Brain microvascular endothelial cell (primary cell): ENCODE results near the gene GID8.

Experiments used
- DNase-seq: peaks from one replicate; pipeline ENCODE4 v3.0.0-alpha.2; 2020
- H3K27ac ChIP-seq: fragments of 250-450 bp; sonication (Bioruptor Pico); 2 replicates; pipeline ENCODE4 v1.5.1; 2020; ENCODE audit warnings: mild to moderate bottlenecking, moderate library complexity
- H3K27me3 ChIP-seq: fragments of 250-450 bp; sonication (Bioruptor Pico); replicated peaks from 2 replicates; pipeline ENCODE4 v1.5.1; 2020; ENCODE audit warnings: mild to moderate bottlenecking
- H3K36me3 ChIP-seq: fragments of 250-450 bp; sonication (Bioruptor Pico); replicated peaks from 2 replicates; pipeline ENCODE4 v1.5.1; 2020; ENCODE audit warnings: mild to moderate bottlenecking
- H3K4me3 ChIP-seq: 2 replicates; pipeline ENCODE4 v1.5.1; 2011; ENCODE audit warnings: low read depth, mild to moderate bottlenecking, control low read depth, low read length, moderate library complexity
- CTCF ChIP-seq: IDR thresholded peaks from 2 replicates; pipeline ENCODE4 v1.5.1; 2011; ENCODE audit warnings: low read depth, mild to moderate bottlenecking, moderate library complexity, low read length, control low read depth, inconsistent platforms; ENCODE audit errors: missing control alignments
- in situ Hi-C: cut with HindIII; loops from 2 replicates; pipeline ENCODE4 v1.10.0; 2017; ENCODE audit warnings: low sequenced_read_pairs, low pct_ligation_motif_present

Gene GID8

GRCh38 chr20:62896526-62896925 is 41.4 kb upstream of the GID8 start:
- Histone ChIP-seq H3K27me3 (no peaks in the 10 kb centered on the region), H3K36me3 (peaks cover 54% of the 10 kb centered on the region), H3K4me3 (no peak overlapping the region), H3K27ac (no peak overlapping the region)
- TF ChIP-seq CTCF = no peak
- no peak for DNase-seq
- in situ Hi-C loops = no loop called here

- DNase-seq = no peak
- H3K27me3 ChIP-seq = no peaks in the 10 kb centered on the region
- TF ChIP-seq CTCF = no peak
- in situ Hi-C loops = no loop called here
- peaks cover 56% of the 10 kb centered on the region for H3K36me3 ChIP-seq
- H3K27ac ChIP-seq = no peak overlapping the region
- no peak overlapping the region for H3K4me3 ChIP-seq
Measured at GRCh38 chr20:62897666-62898065, 40.3 kb upstream of the GID8 start.

- no peak for DNase-seq
- no peak overlapping the region for H3K27ac ChIP-seq
Measured at GRCh38 chr20:62898093-62898964, 39.6 kb upstream of the GID8 start.

GRCh38 chr20:62898970-62899632 is 38.8 kb upstream of the GID8 start:
- TF ChIP-seq CTCF = no peak
- DNase-seq = no peak
- Histone ChIP-seq H3K27ac (no peak overlapping the region), H3K36me3 (peaks cover 56% of the 10 kb centered on the region), H3K4me3 (no peak overlapping the region), H3K27me3 (no peaks in the 10 kb centered on the region)
- in situ Hi-C loops = no loop called here

More at GRCh38 chr20:62898093-62898964, 39.6 kb upstream of the GID8 start:
- Histone ChIP-seq H3K27me3 (no peaks in the 10 kb centered on the region), H3K4me3 (no peak overlapping the region), H3K36me3 (peaks cover 56% of the 10 kb centered on the region)
- no peak for TF ChIP-seq CTCF
- in situ Hi-C loops = no loop called here

- no peak overlapping the region for H3K4me3 ChIP-seq
- DNase-seq = no peak
- peak; percentile 17 for TF ChIP-seq CTCF
- H3K27ac ChIP-seq = no peak overlapping the region
- in situ Hi-C loops = no loop called here
- peaks cover 55% of the 10 kb centered on the region for H3K36me3 ChIP-seq
- H3K27me3 ChIP-seq = no peaks in the 10 kb centered on the region
Measured at GRCh38 chr20:62899633-62900051, 38.3 kb upstream of the GID8 start.
